ENCODE data around the gene RPS6KA5. TPM values are rescaled to one million over a fixed set of nuclear protein-coding genes. Genes with fewer than 3 reads are reported as not detected.

Gene RPS6KA5
- total and polyA plus RNA-seq, 9 of the 15 experiments (the other 6 are each of a cell fraction or from before 2014, with no cell fraction given), result 0.88 to 7.7 (median 4.7) TPM

DNA sequence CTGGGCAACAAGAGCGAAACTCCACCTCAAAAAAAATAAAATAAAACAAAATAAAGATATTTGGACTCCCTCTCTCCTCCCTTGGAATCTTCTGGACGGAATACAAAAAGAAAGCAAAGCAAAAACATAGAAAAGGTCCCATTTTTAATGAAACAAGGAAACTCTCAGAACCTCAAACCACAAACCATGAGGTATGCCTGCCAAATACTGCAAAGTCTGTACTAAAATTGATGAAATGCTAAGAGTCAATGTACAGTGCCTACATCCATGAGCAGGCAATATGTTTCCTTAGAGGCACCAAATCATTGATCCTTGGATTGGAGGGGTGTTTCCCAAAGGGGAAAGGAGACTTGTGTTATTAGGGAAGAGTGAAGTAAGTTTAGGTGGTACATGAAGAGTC lies 8.2 kb upstream of the RPS6KA5 start (continued):
- TF ChIP-seq SAP30 (IDR thresholded peaks at IDR 0.05; ENCODE audit: borderline replicate concordance, insufficient read depth, low read depth, low read length, poor library complexity, severe bottlenecking) (no peak), PHF8 (IDR thresholded peaks at IDR 0.05; ENCODE audit: borderline replicate concordance, low read length) (no peak), REST (IDR thresholded peaks at IDR 0.05; ENCODE audit: borderline replicate concordance) (no peak), REST (CRISPR knock-in tag; IDR thresholded peaks at IDR 0.05; ENCODE audit: low read depth) (no peak), NFRKB (IDR thresholded peaks at IDR 0.05; ENCODE audit: low read depth) (no peak), FOXK1 (CRISPR knock-in tag; IDR thresholded peaks at IDR 0.05; ENCODE audit: borderline replicate concordance) (no peak)
